Activated CD8-positive, alpha-beta memory T cell treated with anti-CD3 and anti-CD28 coated beads for 48 hours (primary cell): ENCODE data around the gene UGT8.

Source experiments
- DNase-seq, 3 experiments: peaks; one replicate each; pipeline ENCODE4 v3.0.0-alpha.2; 2020; ENCODE audit warnings: low read depth in 2 of 3, low spot score in 2 of 3

UGT8 gene

DNA sequence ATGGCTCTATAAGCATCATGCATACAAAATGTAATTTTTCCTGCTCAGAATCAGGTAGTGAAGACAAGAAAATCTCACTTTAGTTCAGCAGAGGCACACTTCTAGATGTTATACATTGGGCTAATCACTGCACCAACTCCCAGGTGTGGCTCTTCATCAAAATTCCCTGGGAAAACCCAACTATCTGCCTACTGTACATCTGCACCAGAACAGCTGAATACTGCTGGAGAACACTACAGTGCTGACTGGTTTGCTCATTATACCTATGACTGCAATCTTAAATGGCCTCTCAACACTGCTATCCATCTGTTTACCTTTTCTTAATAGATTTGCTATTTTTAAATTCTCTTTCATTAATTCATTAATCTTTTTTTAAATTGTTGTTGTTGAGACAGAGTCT, 92.0 kb downstream of the UGT8 start:
- no peak for DNase-seq

GRCh38 chr4:114691865-114692264, 93.3 kb downstream of the UGT8 start:
- DNase-seq, result no peak

GRCh38 chr4:114692958-114693357, 94.4 kb downstream of the UGT8 start:
- DNase-seq, result no peak

DNA sequence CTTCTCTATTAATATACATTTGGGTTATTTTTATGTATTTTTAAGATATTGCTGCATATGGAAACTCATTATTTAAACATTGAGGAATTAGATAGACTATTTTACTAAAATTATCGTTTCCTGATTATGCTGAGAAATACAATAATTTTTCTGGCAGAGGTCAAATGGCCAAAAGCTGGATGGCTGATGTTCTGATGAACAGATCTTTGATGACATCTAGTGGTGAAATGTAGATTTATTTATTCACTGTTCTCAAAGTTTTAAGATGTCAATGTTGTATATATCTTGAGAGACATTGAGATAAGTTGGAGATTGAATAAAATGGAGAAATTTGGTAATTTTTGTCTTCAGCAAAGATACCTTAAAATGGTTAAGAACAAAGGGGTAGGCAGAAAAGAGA, 96.2 kb downstream of the UGT8 start:
- DNase-seq, result no peak

DNA sequence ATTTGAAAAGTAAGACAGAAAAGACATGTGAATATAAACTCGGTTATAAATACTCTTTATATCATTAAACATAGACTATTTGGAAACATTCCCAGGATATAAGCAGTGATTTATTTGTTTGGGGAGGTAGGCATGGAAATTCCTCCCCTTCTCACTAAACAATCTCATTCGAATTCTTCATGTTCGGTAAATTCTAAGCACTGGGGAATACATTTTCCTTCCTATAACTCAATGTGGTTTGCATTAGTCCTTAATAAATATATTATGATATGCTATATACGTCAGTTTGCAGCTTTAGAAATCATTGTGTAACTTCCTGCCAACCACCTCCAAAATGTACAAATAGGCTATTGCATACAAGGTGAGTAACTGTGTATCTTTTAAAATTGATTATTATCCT, 99.6 kb downstream of the UGT8 start:
- DNase-seq, result no peak

GRCh38 chr4:114701491-114701890, 102.9 kb downstream of the UGT8 start:
- no peak for DNase-seq

- no peak for DNase-seq
Measured at GRCh38 chr4:114717432-114717831, 118.8 kb downstream of the UGT8 start.

DNA sequence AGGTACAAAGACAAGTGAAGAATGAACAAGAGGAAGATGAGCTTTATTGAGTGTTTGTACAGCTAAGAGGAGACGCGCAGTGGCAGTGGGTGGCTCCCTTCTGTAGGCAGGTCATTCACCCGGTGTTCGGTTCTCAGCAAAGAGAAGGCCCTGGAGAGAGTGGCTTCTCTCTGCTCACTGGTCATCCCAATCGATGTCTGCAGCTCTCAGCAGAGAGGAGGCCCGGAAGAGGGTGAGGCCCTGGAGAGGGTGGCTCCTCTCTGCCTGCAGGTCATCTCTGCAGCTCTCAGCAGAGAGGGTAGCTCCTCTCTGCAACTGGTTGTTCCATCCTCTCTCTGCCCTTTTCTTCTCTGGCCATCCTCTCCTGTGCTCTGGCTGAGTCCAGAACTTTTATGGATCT, 126.5 kb downstream of the UGT8 start:
- DNase-seq, result no peak

DNA sequence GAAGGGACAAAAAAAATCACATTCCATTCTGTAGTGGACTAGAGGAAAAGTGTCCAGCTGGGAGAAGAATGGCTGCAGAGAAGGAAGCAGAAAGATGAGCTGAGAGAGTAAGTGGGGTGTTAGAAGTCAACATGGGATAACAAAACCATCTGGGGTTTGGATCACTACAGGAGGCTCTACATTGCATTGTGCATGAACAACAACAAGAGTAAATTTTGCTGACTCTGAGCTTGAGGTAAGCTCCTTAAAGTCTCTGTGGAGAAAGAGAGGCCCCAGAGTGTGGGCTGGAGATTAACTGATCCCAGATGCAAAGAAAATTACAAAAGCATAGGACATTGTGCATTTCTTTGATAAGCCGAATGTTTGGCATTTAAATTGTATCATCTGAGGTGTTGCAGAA, 128.9 kb downstream of the UGT8 start:
- no peak for DNase-seq
